Measurements from ENCODE around the gene PMEPA1. TPM values are rescaled to one million over a fixed set of nuclear protein-coding genes. Genes with fewer than 3 reads are reported as not detected.

The PMEPA1 gene
- total and polyA plus RNA-seq, 10 of the 15 experiments (the other 5 are each of a cell fraction or from before 2014, with no cell fraction given): 0.02 to 0.10 (median 0.04) TPM; not detected in 3

- TF ChIP-seq EGR1 (IDR thresholded peaks at IDR 0.05; ENCODE audit: borderline replicate concordance in 1 of 2, low read depth in 2 of 2, low read length in 2 of 2): no peak
- no peak for TF ChIP-seq FOXK2 (IDR thresholded peaks at IDR 0.05)
- no peak for TF ChIP-seq NFYA (IDR thresholded peaks at IDR 0.05; ENCODE audit: borderline replicate concordance, low read depth, low read length)
- TF ChIP-seq ZNF217 (IDR thresholded peaks at IDR 0.05): no peak
- no peak for TF ChIP-seq FOXM1 (IDR thresholded peaks at IDR 0.05; ENCODE audit: low read depth, low read length)
- no peak for TF ChIP-seq POU2F2 (IDR thresholded peaks at IDR 0.05; ENCODE audit: borderline replicate concordance, low read depth, low read length)
- TF ChIP-seq POLR2A (IDR thresholded peaks at IDR 0.05; ENCODE audit: low read depth, low read length): no peak
- no peak for TF ChIP-seq MLLT1 (IDR thresholded peaks at IDR 0.05)
- no peak for TF ChIP-seq SREBF2 (IDR thresholded peaks at IDR 0.05; ENCODE audit: low read length)
- no peak for TF ChIP-seq BRCA1 (IDR thresholded peaks at IDR 0.05; ENCODE audit: low read depth, low read length)
- TF ChIP-seq ZNF207 (IDR thresholded peaks at IDR 0.05; ENCODE audit: borderline replicate concordance): no peak
- TF ChIP-seq IRF4 (IDR thresholded peaks at IDR 0.05; ENCODE audit: low read depth, low read length): no peak
- TF ChIP-seq RB1 (IDR thresholded peaks at IDR 0.05; ENCODE audit: borderline replicate concordance): no peak
- no peak for TF ChIP-seq ZBTB4 (CRISPR knock-in tag; IDR thresholded peaks at IDR 0.05)
- no peak overlapping the region for H3K27ac ChIP-seq (ENCODE audit: control insufficient read depth, insufficient read depth)
- H3K4me3 ChIP-seq: no peak overlapping the region
- no peaks in the 10 kb centered on the region for H3K79me2 ChIP-seq (ENCODE audit: control insufficient read depth, insufficient read depth, low read length)
- ChIA-PET POLR2A (no interaction called here), SMC1A (ENCODE audit: uncharacterized antibody, unreplicated experiment) (no interaction called here), CTCF (no interaction called here), RAD21 (ENCODE audit: unreplicated experiment) (no interaction called here)
- peaks cover 0 to 2% of the 10 kb centered on the region in 2 experiments; a peak in 1 of 4 replicates for H3K27me3 ChIP-seq (replicated peaks in 1 of 2; ENCODE audit: control insufficient read depth in 2 of 2, insufficient read depth in 2 of 2, low read length in 1 of 2)
- no peaks in the 10 kb centered on the region for H4K20me1 ChIP-seq (ENCODE audit: control insufficient read depth, insufficient read depth)
- no peaks in the 10 kb centered on the region for H3K36me3 ChIP-seq (ENCODE audit: control insufficient read depth in 2 of 2, insufficient read depth in 2 of 2, low read length in 1 of 2)
- H3K9ac ChIP-seq (ENCODE audit: control insufficient read depth, insufficient read depth, low read length): no peak overlapping the region
- peaks cover 3% of the 10 kb centered on the region for H3K4me1 ChIP-seq (ENCODE audit: control insufficient read depth, insufficient read depth, low read length)
- FAIRE-seq: no peak
- ATAC-seq: no peak
- no peak overlapping the region for H2AFZ ChIP-seq (ENCODE audit: control insufficient read depth, low read depth, low read length)
- in situ Hi-C loops (cut with MboI) (no loop called here), intact Hi-C loops (cut with micrococcal nuclease; ENCODE audit: unreplicated experiment) (no loop called here)
- H3K9me3 ChIP-seq (replicated peaks; ENCODE audit: control insufficient read depth, insufficient read depth, low read length): peaks cover 3% of the 10 kb centered on the region; the same call in 2 of the 3 replicates
- DNase-seq (ENCODE audit: low read depth, low spot score): no peak
- no peak overlapping the region for H3K4me2 ChIP-seq (ENCODE audit: control insufficient read depth, insufficient read depth)
- BruUV-seq (replicated peaks): no TSS peak
- 29% methylated on average over 3 of the region's 3 CpGs for WGBS (ENCODE audit: insufficient coverage, insufficient replicate concordance, low lambda C conversion rate, missing lambda C conversion rate)
Observed at GRCh38 chr20:57754190-57754589, 44.4 kb upstream of the PMEPA1 start.
